SKM-1 (cell line): ENCODE data around the gene PARD3B.

Experiments
- DNase-seq: peaks from one replicate; lab custom pipeline; 2025; ENCODE audit not compliant: unreplicated experiment; lab: John Stamatoyannopoulos, UW

Gene PARD3B

GRCh38 chr2:205369813-205370212 is 824.5 kb downstream of the PARD3B start:
- no peak for DNase-seq

- no peak for DNase-seq
Measured at GRCh38 chr2:205370726-205371125, 825.5 kb downstream of the PARD3B start.

- no peak for DNase-seq
Measured at GRCh38 chr2:205372141-205372540, 826.9 kb downstream of the PARD3B start.

GRCh38 chr2:205375461-205376448 is 830.5 kb downstream of the PARD3B start:
- DNase-seq = no peak

- no peak for DNase-seq
Measured at GRCh38 chr2:205377324-205377723, 832.0 kb downstream of the PARD3B start.

- no peak for DNase-seq
Measured at GRCh38 chr2:205383601-205384000, 838.3 kb downstream of the PARD3B start.

GRCh38 chr2:205386109-205386508 is 840.8 kb downstream of the PARD3B start:
- no peak for DNase-seq

- DNase-seq = no peak
Measured at GRCh38 chr2:205387350-205388055, 842.2 kb downstream of the PARD3B start.

- DNase-seq = no peak
Measured at GRCh38 chr2:205390866-205391265, 845.6 kb downstream of the PARD3B start.

GRCh38 chr2:205401511-205401910 is 856.2 kb downstream of the PARD3B start:
- DNase-seq = no peak

- DNase-seq = no peak
Measured at GRCh38 chr2:205402011-205402410, 856.7 kb downstream of the PARD3B start.

- DNase-seq = no peak
Measured at GRCh38 chr2:205403244-205403825, 858.1 kb downstream of the PARD3B start.

- DNase-seq = no peak
Measured at GRCh38 chr2:205405194-205405593, 859.9 kb downstream of the PARD3B start.

GRCh38 chr2:205405752-205406151 is 860.5 kb downstream of the PARD3B start:
- no peak for DNase-seq

GRCh38 chr2:205407984-205408383 is 862.7 kb downstream of the PARD3B start:
- no peak for DNase-seq

GRCh38 chr2:205408696-205409095 is 863.4 kb downstream of the PARD3B start:
- no peak for DNase-seq

GRCh38 chr2:205409411-205409810 is 864.1 kb downstream of the PARD3B start:
- no peak for DNase-seq

- DNase-seq = no peak
Measured at GRCh38 chr2:205411558-205411957, 866.3 kb downstream of the PARD3B start.

GRCh38 chr2:205424326-205424725 is 879.1 kb downstream of the PARD3B start:
- no peak for DNase-seq

- DNase-seq = no peak
Measured at GRCh38 chr2:205425102-205425501, 879.8 kb downstream of the PARD3B start.

- no peak for DNase-seq
Measured at GRCh38 chr2:205427112-205427511, 881.8 kb downstream of the PARD3B start.

- no peak for DNase-seq
Measured at GRCh38 chr2:205428811-205429210, 883.5 kb downstream of the PARD3B start.
